Caco-2 (cell line): ENCODE data around the gene GRIK3. TPM values are rescaled to one million over a fixed set of nuclear protein-coding genes. Genes with fewer than 3 reads are reported as not detected.

Experiments
- BruUV-seq: library from RNA; stranded (reverse); fragments of 400-500 nt; replicated peaks from 2 replicates; lab custom pipeline; 2021; lab: Mats Ljungman, UMichigan
- CTCF ChIA-PET: fragments of 300-600 bp; sonication (Branson Sonifier 250); formaldehyde crosslinking; loops from one replicate; lab custom pipeline; 2022; ENCODE audit warnings: antibody characterized with exemption; lab: Charles Lee
- POLR2A ChIA-PET: fragments of 300-600 bp; sonication (Branson Sonifier 250); formaldehyde crosslinking; loops from one replicate; lab custom pipeline; 2022; ENCODE audit warnings: antibody characterized with exemption; lab: Charles Lee
- DNase-seq, 2 experiments: peaks; one replicate each; pipeline versions ENCODE4 v3.0.0 to v3.0.0-alpha.2; 2020 to 2022
- H3K27me3 ChIP-seq: replicated peaks from 2 replicates; pipeline ENCODE4 v1.6.0; 2011; ENCODE audit warnings: low read length; ENCODE audit not compliant: control insufficient read depth, insufficient read depth
- H3K36me3 ChIP-seq: 2 replicates; pipeline ENCODE4 v1.5.1; 2011; ENCODE audit warnings: low read length; ENCODE audit not compliant: control insufficient read depth, insufficient read depth
- H3K4me1 ChIP-seq: fragments of 250-450 bp; sonication (Bioruptor Pico); 2 replicates; pipeline ENCODE4 v1.5.1; 2020; ENCODE audit warnings: mild to moderate bottlenecking
- H3K4me3 ChIP-seq: 2 replicates; pipeline ENCODE4 v1.5.1; 2011; ENCODE audit warnings: low read depth, mild to moderate bottlenecking, control low read depth, low read length
- H3K9me3 ChIP-seq: fragments of 250-450 bp; sonication (Bioruptor Pico); 2 replicates; pipeline ENCODE4 v1.5.1; 2020; ENCODE audit warnings: mild to moderate bottlenecking, moderate library complexity
- H3K27ac Mint-ChIP-seq: one replicate; pipeline ENCODE4 v1.8.0; 2022; ENCODE audit warnings: mixed read lengths; ENCODE audit not compliant: unreplicated experiment
- H3K27me3 Mint-ChIP-seq: one replicate; pipeline ENCODE4 v1.8.0; 2022; ENCODE audit warnings: mixed read lengths; ENCODE audit not compliant: insufficient read depth, unreplicated experiment
- H3K36me3 Mint-ChIP-seq: one replicate; pipeline ENCODE4 v1.8.0; 2022; ENCODE audit warnings: mild to moderate bottlenecking, mixed read lengths; ENCODE audit not compliant: insufficient read depth, unreplicated experiment
- H3K4me1 Mint-ChIP-seq: one replicate; pipeline ENCODE4 v1.8.0; 2022; ENCODE audit warnings: low read depth, mixed read lengths; ENCODE audit not compliant: unreplicated experiment
- H3K4me3 Mint-ChIP-seq: one replicate; pipeline ENCODE4 v1.8.0; 2022; ENCODE audit warnings: mild to moderate bottlenecking, moderate library complexity, mixed read lengths; ENCODE audit not compliant: unreplicated experiment
- H3K9me3 Mint-ChIP-seq: one replicate; pipeline ENCODE4 v1.8.0; 2022; ENCODE audit warnings: mixed read lengths; ENCODE audit not compliant: unreplicated experiment
- CTCF ChIP-seq, 2 experiments: fragments of 200-600 bp in 1 of 2; IDR thresholded peaks; 1 replicate in 1 of 2; 2 replicates in 1 of 2; pipeline versions ENCODE4 v1.5.1 to v1.8.0; 2011 to 2022; ENCODE audit warnings: antibody characterized with exemption in 1 of 2, control low read depth in 1 of 2, inconsistent platforms in 1 of 2, low read depth in 1 of 2, low read length in 1 of 2, mild to moderate bottlenecking in 1 of 2, moderate library complexity in 1 of 2; ENCODE audit not compliant: insufficient read depth in 1 of 2, severe bottlenecking in 1 of 2, unreplicated experiment in 1 of 2
- intact Hi-C: fragments of 100-400 bp; cut with micrococcal nuclease; formaldehyde crosslinking; loops from one replicate; pipeline ENCODE4 v1.10.0; 2022; ENCODE audit not compliant: unreplicated experiment
- total RNA-seq: library from RNA; stranded (reverse); gene quantifications from 2 replicates; pipeline ENCODE4 v1.2.3, GENCODE V29; 2022

GRIK3 gene
- total RNA-seq, 1 experiment from 2014 or later = not detected

- H3K9me3 ChIP-seq = no peaks in the 10 kb centered on the region
- Mint-ChIP-seq H3K27ac (no peak overlapping the region), H3K36me3 (no peaks in the 10 kb centered on the region), H3K9me3 (no peaks in the 10 kb centered on the region), H3K27me3 (peaks cover 20% of the 10 kb centered on the region), H3K4me1 (no peaks in the 10 kb centered on the region), H3K4me3 (no peak overlapping the region)
- DNase-seq = no peak
- no peak overlapping the region for H3K4me3 ChIP-seq
- no TSS peak for BruUV-seq
- TF ChIP-seq CTCF (IDR thresholded peaks at IDR 0.05; ENCODE audit: insufficient read depth in 1 of 2, low read depth in 1 of 2, low read length in 1 of 2, severe bottlenecking in 1 of 2, unreplicated experiment in 1 of 2) = no peak
- no peaks in the 10 kb centered on the region for H3K36me3 ChIP-seq
- POLR2A ChIA-PET = no interaction called here
- H3K4me1 ChIP-seq = no peaks in the 10 kb centered on the region
- CTCF ChIA-PET = no interaction called here
- no peaks in the 10 kb centered on the region for H3K27me3 ChIP-seq
- intact Hi-C loops = no loop called here
These were observed 39.0 kb upstream of the GRIK3 start for GRCh38 chr1:37073152-37073853.

DNA sequence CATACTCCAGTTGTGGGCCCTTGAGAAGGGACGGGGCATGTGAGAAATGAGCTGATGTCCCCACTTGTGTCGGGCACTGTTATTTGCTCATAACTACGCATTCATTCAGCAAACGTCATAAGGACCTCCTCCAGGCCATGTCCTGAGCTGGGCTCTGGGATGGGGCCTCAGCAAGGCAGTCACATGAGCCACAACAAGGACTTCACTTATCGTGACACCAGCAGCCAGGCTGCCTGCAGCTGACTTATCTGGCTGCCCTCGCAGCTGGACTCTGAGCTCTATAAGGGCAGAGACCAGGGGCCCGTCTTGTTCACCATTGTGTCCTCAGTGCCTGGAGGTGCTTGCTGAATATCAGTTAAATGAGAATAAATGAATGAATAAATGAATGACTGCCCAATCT, 37.5 kb upstream of the GRIK3 start:
- intact Hi-C loops = no loop called here
- POLR2A ChIA-PET = interaction anchor here (0.5 kb wide), 1 partner anchor 634 kb away, joined by 4 read pairs; no protein-coding TSS in a partner anchor
- Histone ChIP-seq H3K27me3 (no peaks in the 10 kb centered on the region; the same call in 1 of the 2 replicates), H3K36me3 (no peaks in the 10 kb centered on the region), H3K4me3 (no peak overlapping the region), H3K9me3 (no peaks in the 10 kb centered on the region), H3K4me1 (no peaks in the 10 kb centered on the region)
- no TSS peak for BruUV-seq
- TF ChIP-seq CTCF (IDR thresholded peaks at IDR 0.05; ENCODE audit: insufficient read depth in 1 of 2, low read depth in 1 of 2, low read length in 1 of 2, severe bottlenecking in 1 of 2, unreplicated experiment in 1 of 2) = no peak
- Mint-ChIP-seq H3K4me1 (no peaks in the 10 kb centered on the region), H3K36me3 (no peaks in the 10 kb centered on the region), H3K27ac (no peak overlapping the region), H3K9me3 (no peaks in the 10 kb centered on the region), H3K27me3 (peaks cover 28% of the 10 kb centered on the region), H3K4me3 (no peak overlapping the region)
- CTCF ChIA-PET = no interaction called here
- DNase-seq = no peak

GRCh38 chr1:37070126-37070525, 35.8 kb upstream of the GRIK3 start:
- Histone ChIP-seq H3K4me1 (no peaks in the 10 kb centered on the region), H3K9me3 (no peaks in the 10 kb centered on the region), H3K36me3 (no peaks in the 10 kb centered on the region), H3K4me3 (no peak overlapping the region), H3K27me3 (no peaks in the 10 kb centered on the region; the same call in 1 of the 2 replicates)
- Mint-ChIP-seq H3K27me3 (peaks cover 38% of the 10 kb centered on the region), H3K27ac (no peak overlapping the region), H3K4me1 (no peaks in the 10 kb centered on the region), H3K36me3 (no peaks in the 10 kb centered on the region), H3K9me3 (no peaks in the 10 kb centered on the region), H3K4me3 (no peak overlapping the region)
- intact Hi-C loops = no loop called here
- DNase-seq = no peak
- POLR2A ChIA-PET = no interaction called here
- no peak for TF ChIP-seq CTCF (IDR thresholded peaks at IDR 0.05; ENCODE audit: insufficient read depth in 1 of 2, low read depth in 1 of 2, low read length in 1 of 2, severe bottlenecking in 1 of 2, unreplicated experiment in 1 of 2)
- BruUV-seq = no TSS peak
- CTCF ChIA-PET = no interaction called here
